GM19463 (cell line): Measurements from ENCODE around the gene DGKK.

Experiments
- ATAC-seq: cut with Tn5 transposase; IDR thresholded peaks from one replicate; pipeline ENCODE4 v1.9.1; 2021; ENCODE audit warnings: mild to moderate bottlenecking, moderate library complexity; ENCODE audit not compliant: unreplicated experiment

Gene DGKK, protein sequence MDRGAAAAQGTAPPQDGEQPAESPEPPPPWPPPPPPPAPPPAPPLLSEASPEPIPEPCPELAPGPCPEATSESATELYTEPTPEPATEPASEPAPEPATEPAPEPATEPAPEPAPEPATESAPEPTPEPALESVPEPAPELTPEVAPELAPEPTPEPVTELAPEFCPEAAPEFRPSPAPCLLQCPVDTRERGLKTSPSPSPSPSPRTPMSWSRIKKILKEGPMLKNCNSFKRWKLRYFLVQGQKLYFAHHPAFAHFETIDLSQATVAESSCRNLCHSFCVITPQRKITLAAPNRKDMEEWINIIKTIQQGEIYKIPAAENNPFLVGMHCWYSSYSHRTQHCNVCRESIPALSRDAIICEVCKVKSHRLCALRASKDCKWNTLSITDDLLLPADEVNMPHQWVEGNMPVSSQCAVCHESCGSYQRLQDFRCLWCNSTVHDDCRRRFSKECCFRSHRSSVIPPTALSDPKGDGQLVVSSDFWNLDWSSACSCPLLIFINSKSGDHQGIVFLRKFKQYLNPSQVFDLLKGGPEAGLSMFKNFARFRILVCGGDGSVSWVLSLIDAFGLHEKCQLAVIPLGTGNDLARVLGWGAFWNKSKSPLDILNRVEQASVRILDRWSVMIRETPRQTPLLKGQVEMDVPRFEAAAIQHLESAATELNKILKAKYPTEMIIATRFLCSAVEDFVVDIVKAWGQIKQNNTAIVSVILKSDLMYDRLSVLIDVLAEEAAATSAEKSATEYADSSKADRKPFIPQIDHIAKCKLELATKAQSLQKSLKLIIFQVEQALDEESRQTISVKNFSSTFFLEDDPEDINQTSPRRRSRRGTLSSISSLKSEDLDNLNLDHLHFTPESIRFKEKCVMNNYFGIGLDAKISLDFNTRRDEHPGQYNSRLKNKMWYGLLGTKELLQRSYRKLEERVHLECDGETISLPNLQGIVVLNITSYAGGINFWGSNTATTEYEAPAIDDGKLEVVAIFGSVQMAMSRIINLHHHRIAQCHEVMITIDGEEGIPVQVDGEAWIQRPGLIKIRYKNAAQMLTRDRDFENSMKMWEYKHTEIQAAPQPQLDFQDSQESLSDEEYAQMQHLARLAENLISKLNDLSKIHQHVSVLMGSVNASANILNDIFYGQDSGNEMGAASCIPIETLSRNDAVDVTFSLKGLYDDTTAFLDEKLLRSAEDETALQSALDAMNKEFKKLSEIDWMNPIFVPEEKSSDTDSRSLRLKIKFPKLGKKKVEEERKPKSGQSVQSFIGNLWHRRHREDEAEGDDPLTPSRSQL

DNA sequence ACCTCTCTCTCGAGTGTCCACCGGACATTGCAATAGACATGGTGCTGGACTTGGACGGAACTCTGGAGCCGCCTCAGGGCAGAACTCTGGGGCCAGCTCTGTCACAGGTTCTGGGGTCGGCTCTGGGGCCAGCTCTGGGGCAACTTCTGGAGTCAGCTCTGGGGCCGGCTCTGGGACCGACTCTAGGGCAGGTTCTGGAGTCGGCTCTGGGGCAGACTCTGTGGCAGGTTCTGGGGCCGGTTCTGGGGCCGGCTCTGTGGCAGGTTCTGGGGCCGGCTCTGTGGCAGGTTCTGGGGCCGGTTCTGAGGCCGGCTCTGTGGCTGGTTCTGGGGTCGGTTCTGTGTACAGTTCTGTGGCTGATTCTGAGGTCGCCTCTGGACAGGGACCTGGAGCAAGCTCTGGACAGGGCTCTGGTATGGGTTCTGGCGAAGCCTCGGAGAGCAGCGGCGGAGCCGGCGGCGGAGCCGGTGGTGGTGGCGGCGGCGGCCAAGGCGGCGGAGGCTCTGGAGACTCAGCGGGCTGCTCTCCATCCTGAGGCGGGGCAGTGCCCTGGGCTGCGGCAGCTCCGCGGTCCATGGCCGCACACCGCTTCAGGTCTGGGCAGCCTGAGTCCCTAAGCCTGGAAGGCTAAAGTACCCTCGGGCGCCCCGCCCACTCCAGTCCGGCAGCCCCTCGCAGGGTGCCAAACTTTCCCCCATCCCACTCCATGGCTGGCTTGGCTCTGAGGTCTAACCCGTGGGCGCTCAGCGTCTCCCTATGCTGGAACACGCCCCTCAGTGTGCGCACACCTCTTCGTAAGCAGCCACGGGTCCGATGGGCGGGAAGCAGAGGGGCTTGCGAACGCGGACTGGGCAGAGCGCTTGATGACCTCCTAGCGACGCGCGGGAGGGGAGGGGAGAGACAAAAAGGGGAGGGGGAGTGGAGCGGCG is at the start of gene DGKK:
TSS of gene DGKK (minus strand) at position 723 of the 929 bp plus-strand sequence. CDS start at position 576, 147 bp downstream.
- ATAC-seq = no peak

DNA sequence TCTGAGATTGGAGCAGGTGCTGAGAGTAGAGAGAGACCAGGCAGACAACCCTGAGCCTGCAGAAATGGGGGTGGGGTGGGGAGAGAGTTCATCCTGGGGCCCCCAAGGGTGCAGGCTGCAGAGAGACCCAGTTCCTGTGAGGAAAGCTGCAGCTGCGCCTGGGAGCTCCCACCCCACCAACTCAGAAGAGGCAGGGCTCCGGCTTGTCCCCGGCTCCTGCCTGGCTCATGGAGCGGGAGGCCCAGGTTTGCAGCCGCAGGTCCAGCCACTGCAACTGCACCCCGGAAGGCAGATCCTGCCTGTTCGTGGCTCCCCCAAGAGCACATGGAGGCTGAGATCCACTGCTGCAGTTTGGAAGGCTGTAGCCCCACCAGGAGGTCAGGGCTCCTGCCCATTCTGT is 44.2 kb upstream of the DGKK start:
- no peak for ATAC-seq

DNA sequence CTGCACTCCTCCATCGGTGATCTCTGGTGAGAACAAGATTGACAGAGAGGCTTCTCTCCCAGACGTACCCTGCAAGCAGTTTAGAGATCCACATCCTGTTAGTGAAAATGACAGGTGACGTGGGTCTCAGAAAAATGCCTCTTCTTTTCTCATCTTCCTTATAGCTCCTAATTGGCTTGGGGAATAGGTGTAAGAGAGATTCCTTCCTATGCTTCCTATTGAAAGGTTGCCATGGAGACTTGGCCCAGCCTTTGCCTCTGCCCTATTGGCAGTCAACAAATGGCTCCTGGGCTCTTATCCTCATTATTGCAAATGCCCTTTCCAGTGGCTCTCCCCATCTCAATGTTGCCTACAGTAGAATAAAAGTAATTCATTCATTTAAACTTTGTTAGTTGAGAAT is 26.5 kb upstream of the DGKK start:
- no peak for ATAC-seq

DNA sequence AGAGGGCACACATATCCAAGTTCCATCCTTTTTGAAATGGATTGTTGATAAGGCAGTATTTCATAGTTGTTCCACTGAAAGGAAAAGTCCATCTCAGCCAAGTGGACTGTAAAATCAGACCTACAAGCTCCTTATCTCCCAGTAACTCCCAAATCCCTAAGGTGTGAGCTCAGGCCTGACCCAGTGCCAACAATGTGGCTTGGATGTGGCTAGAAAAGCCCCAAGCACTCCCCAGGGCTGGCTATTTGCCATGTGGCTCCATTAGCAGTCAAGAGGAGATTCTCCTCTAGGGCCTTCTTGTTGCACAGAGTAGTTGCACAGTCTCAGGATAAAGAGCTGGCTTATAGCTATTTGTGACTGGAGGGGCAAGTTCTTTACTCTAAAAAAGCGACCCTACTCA is 25.0 kb upstream of the DGKK start:
- no peak for ATAC-seq

DNA sequence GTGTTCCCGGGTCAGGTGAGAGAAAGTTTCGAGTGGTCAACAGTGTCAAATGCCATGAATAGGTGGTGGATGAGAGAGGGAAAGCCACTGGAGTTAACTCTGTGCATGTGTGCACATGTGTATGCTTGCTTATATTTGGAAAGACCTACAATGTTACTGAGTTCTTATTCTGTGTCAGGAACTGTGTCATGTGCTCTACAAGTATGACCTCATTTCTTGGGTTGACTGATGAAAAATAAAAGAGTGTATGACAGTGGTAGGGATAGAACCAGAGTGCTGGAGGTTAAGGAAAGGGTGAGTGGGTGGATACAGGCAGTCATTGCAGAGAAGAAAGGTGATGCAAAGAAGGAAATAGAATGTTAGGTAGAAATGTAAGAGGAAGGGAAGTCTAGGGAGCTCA is 22.1 kb upstream of the DGKK start:
- no peak for ATAC-seq

DNA sequence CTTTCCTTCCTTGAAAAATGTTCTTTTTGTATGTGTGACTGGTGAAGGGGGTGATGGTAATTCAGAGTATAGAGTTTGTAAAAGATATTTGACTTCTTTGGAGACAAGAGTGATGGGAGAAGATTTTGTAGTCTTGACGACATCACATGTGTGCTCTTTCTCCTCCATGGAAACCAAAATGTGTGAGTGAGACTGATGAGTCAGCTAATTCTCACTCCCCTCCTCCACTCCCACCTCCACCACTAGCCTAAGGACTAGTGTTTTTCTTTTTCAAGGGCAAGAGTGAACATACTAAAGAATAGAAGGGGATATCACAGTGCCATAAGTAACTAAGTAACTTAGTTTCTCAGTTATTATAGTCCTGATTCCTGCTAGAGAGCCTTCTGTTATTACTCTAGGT is 14.0 kb upstream of the DGKK start:
- no peak for ATAC-seq

DNA sequence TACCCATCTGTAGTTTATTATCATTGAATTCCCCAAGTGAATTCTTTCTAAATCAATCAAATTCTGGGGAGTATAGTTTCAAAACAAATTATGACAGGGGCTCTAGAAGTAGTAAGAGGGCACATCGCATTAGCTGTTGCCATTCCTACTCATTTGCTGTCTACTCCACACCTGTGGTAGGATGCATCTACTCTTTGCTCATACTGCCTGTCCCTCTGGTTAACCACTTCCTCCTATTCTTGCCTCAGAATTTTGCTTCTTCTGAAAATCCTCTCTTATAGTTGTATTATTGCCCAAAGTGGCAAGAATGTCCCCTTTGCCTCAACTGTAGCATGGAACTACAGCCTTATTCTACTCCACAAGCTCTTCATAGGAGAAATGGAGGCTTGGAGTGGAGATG is 12.7 kb upstream of the DGKK start:
- ATAC-seq = no peak

DNA sequence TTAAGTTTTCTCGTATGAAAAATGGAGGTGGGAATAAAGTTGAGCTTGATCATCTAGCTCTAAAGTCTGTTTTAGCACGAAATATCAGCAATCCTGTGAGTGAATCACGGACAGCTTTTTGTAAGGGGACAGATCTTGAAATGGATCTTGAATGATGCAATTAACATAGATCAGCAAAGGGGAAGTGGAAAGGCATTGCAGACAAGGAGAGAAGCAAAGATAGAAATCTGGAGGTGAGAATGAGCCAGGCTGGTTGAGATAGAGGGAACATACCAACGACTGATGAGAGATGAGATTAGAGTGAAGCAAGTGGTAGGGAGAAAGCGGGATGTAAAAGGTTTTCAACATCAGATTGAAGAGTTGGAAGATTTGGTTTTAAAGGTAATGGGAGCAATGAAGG is 4.6 kb upstream of the DGKK start:
- no peak for ATAC-seq

DNA sequence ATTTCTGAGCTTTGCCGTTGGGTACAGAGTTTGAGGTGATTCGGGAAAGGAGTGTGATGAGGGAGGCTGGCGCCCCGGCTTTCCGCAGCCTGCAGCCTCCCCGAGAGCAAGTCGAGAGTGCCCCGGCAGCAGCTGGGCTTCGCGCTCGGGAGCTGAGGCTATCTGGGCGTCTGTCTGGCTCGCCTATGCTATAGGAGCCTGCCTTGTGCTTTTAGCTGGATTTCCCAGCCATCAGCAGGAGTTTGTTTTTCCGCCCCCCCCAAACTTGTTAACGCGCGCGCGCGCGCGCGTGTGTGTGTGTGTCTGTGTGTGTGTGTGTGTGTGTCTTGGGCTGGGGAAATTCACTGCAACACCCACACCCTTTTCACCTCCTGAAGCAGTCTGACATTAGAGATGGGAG is 765 bp upstream of the DGKK start:
- no peak for ATAC-seq

DNA sequence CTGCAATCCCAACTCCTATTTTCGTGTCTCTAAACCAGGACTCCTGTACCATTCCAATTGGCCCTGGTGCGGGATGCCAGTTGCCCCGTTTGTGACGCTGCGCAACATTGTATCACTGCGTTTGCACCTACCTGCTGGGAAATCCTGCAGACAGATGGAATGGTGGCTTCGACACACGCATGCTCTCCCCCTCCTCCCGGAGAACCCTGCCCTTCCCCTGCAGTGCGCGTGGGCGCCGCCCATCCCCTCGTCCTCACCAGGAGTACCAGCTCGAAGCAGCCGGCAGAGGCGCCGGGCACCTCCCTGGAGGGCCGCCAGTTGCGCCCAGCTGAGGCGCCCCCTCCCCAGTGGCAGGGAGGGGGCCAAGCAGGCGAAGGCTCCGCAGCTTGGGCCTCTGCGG is 1.4 kb downstream of the DGKK start:
- ATAC-seq = no peak

DNA sequence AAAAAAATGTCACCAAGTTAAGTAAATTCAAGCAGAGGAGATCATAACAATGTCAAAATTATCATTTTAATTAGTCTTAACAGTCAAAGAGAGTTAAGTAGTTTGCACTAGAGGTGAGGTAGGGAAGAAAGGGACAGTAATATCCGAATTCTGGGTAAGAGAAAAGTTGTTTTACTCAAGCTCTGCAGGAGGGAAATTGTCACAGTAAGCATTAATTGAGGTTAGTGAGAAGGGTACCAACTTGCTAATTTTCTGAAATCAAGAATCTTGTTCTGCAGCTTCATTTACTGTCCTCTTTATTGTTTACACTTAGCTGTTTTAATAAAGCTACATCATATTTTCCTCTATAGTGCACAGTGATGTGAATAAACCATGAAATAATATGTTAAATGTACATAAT is 11.0 kb downstream of the DGKK start:
- no peak for ATAC-seq

DNA sequence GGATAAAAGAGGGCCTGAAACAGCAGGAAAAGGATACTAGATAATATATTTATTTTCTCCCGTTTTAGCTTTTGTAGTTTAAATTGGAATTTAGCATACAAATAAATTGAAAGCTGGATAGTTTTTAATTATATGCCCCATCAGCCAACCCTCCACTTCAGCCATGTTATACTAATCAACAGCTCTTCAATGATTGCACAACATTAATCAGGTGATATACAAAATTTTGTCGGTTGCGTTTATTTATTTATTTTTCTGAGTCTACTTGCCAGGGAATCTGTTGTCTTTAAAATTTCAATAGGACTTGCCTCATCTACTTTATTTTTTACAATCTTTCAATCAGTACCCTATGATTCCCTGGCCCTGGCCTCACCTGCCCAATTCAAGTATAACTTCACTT is 12.1 kb downstream of the DGKK start:
- ATAC-seq = no peak

DNA sequence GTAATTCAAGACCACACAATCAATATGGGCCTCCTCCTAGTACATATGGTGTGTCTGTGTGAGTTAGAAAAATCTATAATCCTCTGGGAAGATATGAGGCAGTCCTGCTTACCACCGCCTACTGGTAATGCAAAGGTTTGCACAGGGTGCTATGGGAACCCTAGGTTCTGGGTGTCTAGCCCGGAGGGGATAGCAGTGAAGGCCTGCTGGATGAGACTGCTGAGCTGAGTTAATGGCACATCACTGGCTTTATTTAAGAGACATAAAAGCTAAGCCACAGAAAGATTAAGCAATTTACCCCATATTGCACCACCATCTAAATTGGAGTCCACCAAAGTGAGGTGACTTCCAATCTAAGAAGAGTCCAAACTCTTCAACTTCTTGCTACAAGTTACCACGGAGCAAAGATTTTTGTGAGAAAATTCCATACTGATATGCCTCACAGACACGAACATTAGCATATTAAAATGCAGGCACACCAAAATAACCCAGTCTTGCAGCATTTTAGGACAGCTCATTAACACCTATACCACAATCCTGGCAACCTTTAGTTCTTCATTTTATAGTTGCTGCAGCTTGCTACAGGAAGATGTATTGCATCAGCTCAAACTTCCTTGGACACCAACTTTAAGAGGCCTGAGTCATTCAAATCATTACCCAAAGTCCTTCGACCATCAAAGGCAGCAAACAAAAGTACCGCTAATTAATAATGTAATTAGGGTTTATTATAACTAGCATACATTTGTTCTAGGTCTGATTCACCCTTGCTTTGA is 13.7 kb downstream of the DGKK start:
- no peak for ATAC-seq

DNA sequence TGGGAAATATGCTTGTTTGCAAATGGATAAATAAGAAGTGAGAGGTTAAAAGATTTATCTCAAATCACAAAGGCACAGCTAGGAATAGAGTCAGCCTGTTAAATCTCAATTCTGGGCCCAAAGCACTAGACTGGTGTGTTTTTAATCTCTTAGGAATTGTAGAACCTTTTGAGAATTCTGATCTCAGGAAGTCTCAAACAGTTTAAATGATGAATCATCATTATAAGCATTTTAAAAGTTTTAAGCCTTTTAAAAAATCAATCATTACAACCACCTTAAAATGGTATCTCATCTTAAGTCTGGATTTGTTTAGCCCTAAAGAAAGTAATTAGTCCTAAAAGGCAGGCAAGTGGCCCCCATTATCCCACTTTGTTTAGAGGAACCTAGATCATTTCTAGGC is 17.8 kb downstream of the DGKK start:
- no peak for ATAC-seq

DNA sequence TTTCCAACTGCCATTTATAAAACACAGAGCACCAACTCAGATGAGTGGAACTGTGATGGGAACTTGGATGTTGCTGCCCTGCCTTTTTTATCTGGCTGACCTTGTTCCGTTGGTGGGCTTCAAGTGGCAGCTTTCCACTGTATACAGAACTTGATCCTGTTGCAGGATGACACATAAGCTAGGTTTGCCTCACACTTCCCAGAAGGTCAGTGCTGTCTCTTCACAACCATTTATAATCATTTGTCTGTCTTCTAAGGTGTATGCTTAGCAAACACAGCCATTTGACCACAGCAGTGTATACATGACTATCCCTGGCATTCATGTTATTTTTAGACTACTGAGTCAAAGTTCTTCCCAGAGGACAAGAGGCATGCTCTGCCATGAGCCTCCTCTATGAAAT is 20.3 kb downstream of the DGKK start:
- no peak for ATAC-seq

DNA sequence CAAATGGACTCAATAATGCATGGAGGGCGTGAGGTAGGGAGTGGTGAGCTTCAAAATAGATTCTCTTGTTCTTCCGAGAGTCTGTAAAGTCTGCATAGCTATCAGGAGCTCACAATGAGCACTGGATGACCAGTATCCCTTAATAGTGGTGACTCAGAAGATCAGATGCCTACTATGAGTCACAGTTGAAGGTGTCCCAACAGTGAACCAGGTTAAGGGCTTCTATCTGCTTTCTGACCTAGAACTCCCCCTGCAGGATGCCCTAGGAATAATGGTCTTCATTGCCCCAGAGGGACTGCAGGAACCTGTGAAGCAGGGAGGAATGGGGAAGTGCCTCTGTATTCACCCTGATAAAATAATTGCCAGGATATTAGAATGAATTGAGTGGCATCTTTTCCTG is 22.1 kb downstream of the DGKK start:
- no peak for ATAC-seq

DNA sequence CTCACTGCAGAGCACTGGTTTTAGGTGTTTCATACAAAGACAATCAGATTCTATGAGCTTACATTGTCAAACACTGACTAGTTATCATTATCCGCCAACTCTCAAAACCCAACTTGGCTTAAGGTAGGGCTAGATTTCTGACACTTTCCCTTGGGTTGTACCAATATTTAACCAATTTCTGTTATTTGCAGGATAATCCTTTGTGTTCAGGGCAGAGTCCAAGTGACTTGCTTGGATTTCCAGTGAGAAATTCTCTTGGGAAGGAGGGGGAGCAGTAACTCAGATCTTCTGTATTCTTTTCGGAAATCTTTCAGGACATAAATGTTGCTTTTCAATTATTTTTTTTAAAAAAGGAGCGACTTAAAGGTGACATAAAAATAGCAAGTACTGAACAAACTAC is 23.1 kb downstream of the DGKK start:
- ATAC-seq = no peak

DNA sequence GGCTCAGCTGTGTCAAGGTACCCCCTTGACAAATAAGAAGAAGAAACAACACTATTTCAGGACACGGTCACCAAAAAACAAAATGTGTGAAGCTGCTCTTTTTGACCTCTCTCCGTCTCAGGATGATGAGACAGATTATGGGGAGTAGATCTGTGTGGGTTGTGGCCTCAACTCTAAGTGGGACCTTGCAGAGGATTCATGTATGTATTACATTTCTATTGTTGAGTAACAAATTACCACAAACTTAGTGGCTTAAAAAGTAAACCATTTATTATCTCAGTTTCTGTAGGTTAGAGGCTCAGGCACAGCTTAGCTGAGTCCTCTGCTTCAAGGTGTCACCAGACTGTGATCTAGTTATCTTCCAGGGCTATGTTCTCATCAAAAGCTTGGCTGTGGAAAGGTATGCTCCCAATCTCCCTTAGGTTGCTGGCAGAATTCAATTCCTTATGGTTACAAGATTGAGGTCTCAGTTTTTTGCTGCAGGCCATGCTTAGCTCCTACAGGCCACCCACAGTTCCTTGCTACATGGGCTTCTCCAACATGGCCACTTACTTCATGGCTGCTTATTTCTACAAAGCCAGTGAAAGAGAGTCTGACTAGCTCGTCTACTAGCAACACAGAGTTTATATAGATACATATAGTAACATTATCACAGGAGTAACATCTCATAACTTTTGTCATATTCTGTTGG is 28.1 kb downstream of the DGKK start:
- ATAC-seq = no peak

DNA sequence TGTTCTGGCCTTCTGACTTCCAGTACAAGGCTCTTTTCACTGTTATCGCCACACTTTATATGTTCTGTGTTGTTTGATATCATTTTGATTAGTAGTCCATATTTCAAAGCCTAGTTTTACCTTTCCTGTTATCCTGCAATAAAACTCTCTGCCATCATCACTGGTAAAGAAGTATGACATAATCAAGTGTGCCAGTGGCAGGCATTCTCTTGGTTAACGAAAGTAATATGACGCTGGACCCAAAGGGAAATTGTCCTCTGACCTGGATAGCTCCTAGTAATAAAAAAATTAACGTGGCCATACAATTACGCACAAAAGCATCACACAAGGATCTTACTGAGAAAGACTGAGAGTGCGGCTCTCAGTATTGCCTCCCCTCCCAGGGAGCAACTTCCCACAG is 33.8 kb downstream of the DGKK start:
- no peak for ATAC-seq
